ENCODE data around the gene ABI1. TPM values are rescaled to one million over a fixed set of nuclear protein-coding genes. Genes with fewer than 3 reads are reported as not detected.

ABI1 gene
- total RNA-seq, 1 experiment from 2014 or later = 36.9 TPM

DNA sequence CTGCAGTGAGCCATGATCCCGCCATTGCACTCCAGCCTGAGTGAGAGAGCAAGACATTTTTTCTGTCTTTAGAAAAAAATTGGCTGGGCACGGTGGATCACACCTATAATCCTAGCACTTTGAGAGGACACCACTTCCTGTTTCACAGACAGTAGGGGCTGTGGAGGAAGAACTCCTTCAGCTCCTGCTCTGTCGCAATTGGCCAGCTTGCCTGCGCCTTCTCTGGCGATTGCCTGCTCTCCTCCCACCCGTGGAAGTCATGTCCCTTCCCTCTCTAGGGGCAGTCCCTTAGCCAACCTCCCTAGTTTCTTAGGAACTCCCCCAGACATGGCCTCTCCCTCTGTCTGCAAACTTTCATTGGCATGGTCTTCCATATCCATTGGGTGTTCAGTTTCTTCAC is 154.6 kb downstream of the ABI1 start:
- TF ChIP-seq, protein P1, sequence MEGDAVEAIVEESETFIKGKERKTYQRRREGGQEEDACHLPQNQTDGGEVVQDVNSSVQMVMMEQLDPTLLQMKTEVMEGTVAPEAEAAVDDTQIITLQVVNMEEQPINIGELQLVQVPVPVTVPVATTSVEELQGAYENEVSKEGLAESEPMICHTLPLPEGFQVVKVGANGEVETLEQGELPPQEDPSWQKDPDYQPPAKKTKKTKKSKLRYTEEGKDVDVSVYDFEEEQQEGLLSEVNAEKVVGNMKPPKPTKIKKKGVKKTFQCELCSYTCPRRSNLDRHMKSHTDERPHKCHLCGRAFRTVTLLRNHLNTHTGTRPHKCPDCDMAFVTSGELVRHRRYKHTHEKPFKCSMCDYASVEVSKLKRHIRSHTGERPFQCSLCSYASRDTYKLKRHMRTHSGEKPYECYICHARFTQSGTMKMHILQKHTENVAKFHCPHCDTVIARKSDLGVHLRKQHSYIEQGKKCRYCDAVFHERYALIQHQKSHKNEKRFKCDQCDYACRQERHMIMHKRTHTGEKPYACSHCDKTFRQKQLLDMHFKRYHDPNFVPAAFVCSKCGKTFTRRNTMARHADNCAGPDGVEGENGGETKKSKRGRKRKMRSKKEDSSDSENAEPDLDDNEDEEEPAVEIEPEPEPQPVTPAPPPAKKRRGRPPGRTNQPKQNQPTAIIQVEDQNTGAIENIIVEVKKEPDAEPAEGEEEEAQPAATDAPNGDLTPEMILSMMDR (conservative IDR thresholded peaks at IDR 0.05) = no peak
- Histone ChIP-seq H3K4ac (ENCODE audit: low read depth, low read length) (no peak overlapping the region), H3K27ac (ENCODE audit: insufficient read length, low read depth, low read length) (no peak overlapping the region), H2BK15ac (ENCODE audit: low read depth, low read length) (no peak overlapping the region), H2AFZ (ENCODE audit: low read length) (no peak overlapping the region), H3K27me3 (ENCODE audit: insufficient read depth, low read length) (no peaks in the 10 kb centered on the region), H3K4me1 (ENCODE audit: insufficient read depth, low read length) (no peaks in the 10 kb centered on the region), H2BK120ac (ENCODE audit: low read depth, low read length, poor library complexity, severe bottlenecking) (no peak overlapping the region), H4K8ac (replicated peaks; ENCODE audit: insufficient read length, low read depth, low read length) (no peak overlapping the region), H3K23me2 (ENCODE audit: insufficient read length, low read depth, low read length, poor library complexity, severe bottlenecking) (no peaks in the 10 kb centered on the region), H2BK5ac (ENCODE audit: insufficient read length, low read length) (no peak overlapping the region), H3T11ph (ENCODE audit: low read length) (no peak overlapping the region), H3K23ac (ENCODE audit: insufficient read length, low read depth, low read length) (no peak overlapping the region), H3K14ac (ENCODE audit: insufficient read depth, low read length) (no peak overlapping the region), H3K9ac (ENCODE audit: extremely low read depth, insufficient read length, low read length) (no peak overlapping the region), H2BK20ac (ENCODE audit: low read depth, low read length, poor library complexity, severe bottlenecking) (no peak overlapping the region), H3K79me1 (ENCODE audit: insufficient read depth, low read depth, low read length, poor library complexity, severe bottlenecking) (peaks cover 5% of the 10 kb centered on the region), H3K56ac (ENCODE audit: insufficient read length, low read depth, low read length) (no peak overlapping the region), H2BK12ac (ENCODE audit: insufficient read length, low read depth, low read length) (no peak overlapping the region), H3K4me2 (ENCODE audit: insufficient read depth, insufficient read length, low read length) (no peak overlapping the region), H3K9me3 (ENCODE audit: control insufficient read depth, low read depth, low read length) (no peaks in the 10 kb centered on the region), H4K5ac (ENCODE audit: insufficient read length, low read depth, low read length) (no peak overlapping the region), H4K20me1 (ENCODE audit: control insufficient read depth, insufficient read depth, insufficient read length) (no peaks in the 10 kb centered on the region), H2AK5ac (ENCODE audit: insufficient read length, low read length) (no peak overlapping the region), H3K79me2 (ENCODE audit: insufficient read depth, low read length) (peaks cover 4% of the 10 kb centered on the region; the same call in 1 of the 2 replicates), H3K18ac (ENCODE audit: insufficient read length, low read depth, low read length) (no peak overlapping the region), H4K91ac (ENCODE audit: insufficient read length, low read depth, low read length) (no peak overlapping the region)
- Mint-ChIP-seq H3K9me3 (no peaks in the 10 kb centered on the region), H3K4me3 (no peak overlapping the region), H3K27me3 (ENCODE audit: low read depth) (no peaks in the 10 kb centered on the region), H3K36me3 (ENCODE audit: insufficient read depth in 1 of 3, low read depth in 3 of 3) (peaks cover 43 to 68% (median 65%) of the 10 kb centered on the region in 3 experiments; a peak in 6 of 7 replicates), H3K27ac (peak overlapping the region in 2 of 3 experiments; percentile 20 to 34; a peak in 3 of 7 replicates), H3K4me1 (no peaks in the 10 kb centered on the region)
- no peak for DNase-seq
- WGBS (ENCODE audit: extremely low coverage, insufficient read length, low lambda C conversion rate) = no CpG with 5 or more reads among the region's 6 CpGs

Measured in H9 (cell line).